Left renal cortex interstitium (tissue), 4 donors: ENCODE data around the gene KCNMA1. TPM values are rescaled to one million over a fixed set of nuclear protein-coding genes. Genes with fewer than 3 reads are reported as not detected.

Experiments used
- DNase-seq, 4 donors: peaks; one replicate each; pipeline ENCODE4 v3.0.0-alpha.2; 2013; ENCODE audit warnings: low read depth in 4 of 4, low spot score in 2 of 4, missing footprints in 1 of 4
- polyA plus RNA-seq, 4 donors: library from polyadenylated mRNA; unstranded; fragments of 120-200 nt; gene quantifications; one replicate each; pipeline ENCODE4 v1.2.1, GENCODE V29; 2013; ENCODE audit not compliant: insufficient read length in 4 of 4

KCNMA1 gene
- polyA plus RNA-seq, 4 donors, result 2.8 to 5.2 (median 3.7) TPM

DNA sequence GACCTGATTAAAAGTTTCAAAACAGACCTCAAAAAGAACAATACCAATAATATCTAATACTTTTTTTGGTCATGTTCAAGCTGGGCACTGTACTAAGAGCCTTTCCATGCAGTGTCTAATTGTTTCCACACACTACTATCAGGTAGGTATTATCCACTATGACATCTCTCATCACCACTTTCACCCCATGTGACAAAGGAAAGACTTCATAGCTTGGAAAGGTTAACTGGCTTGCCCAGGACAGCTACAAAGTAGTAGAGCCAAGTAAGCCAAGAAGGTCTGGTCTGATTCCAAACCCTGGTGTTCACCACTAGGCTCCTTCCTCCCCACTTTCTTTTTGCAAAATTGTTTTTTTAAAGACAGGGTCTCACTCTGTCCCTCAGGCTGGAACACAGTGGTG is 400.5 kb downstream of the KCNMA1 start:
- no peak for DNase-seq

DNA sequence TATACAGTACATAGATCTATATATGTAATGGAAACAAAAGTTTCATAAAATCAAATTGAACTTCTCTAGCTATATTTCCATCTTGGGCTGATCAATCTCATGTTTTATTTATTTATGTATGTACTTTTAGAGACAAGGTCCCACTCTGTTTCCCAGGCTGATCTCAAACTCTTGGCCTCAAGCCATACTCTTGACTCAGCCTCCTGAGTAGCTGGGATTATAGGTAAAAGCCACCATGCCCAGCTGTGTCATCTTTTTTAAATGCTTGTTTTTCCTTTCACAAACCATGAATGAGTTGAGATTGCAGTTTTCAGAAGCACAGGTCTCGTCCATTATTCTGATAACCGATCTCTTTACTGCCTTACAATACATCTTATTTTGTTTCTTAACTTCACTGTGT is 400.9 kb downstream of the KCNMA1 start:
- no peak for DNase-seq

DNA sequence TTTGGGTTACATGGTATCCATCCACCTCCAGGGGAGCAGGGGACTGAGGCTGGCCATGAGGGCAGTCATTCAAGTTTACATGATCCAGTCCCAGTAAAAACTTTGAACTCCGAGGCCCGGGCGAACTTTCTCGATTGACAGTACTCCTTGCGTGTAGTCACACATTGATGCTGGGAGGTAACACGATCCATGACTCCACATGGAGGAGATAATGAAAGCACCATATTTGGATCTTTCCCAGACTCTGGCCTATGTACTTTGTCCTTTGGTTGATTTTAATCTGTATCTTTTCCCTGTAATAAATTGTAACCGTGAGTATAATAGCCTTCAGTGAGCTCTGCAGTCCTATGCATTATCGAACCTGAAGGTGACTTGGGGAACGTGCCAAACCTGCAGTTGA is 401.6 kb downstream of the KCNMA1 start:
- DNase-seq, result no peak

DNA sequence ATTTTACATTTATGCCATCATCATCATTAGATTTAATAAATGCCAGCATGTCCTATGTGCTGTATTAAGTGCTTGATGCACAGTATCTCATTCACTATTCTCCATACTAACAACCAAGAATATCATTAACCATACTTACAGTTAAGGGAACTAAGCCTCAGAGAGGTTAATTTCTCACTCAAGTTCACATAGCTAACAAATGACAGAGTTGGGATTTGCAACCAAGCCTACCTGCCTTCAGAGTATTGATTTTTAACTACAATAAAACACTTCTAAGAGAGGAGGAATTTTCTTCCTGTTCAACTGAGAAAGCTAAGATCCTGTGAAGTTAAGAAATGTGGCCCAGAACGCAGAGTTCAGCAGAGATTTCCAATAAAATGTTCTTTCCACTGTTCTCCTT is 403.0 kb downstream of the KCNMA1 start:
- no peak for DNase-seq

DNA sequence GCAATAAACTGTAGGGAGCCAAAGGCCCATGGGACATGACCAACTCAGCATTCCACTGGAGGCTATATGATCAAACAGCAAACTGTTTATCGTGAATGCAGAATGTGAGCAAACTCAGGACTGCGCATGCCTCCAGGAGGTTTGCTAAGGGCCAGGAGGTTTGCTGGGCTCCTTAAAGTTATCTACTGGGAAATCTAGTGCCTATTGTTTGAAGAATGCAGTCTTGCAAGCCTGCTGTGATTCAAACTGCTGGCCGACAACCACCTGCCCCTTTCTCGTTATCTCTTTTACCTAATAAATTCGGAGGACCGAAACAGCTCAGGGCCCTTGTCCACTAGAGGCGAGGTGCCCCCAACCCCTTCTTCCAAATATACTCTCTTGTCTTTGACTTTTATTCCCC is 404.1 kb downstream of the KCNMA1 start:
- DNase-seq, result no peak

DNA sequence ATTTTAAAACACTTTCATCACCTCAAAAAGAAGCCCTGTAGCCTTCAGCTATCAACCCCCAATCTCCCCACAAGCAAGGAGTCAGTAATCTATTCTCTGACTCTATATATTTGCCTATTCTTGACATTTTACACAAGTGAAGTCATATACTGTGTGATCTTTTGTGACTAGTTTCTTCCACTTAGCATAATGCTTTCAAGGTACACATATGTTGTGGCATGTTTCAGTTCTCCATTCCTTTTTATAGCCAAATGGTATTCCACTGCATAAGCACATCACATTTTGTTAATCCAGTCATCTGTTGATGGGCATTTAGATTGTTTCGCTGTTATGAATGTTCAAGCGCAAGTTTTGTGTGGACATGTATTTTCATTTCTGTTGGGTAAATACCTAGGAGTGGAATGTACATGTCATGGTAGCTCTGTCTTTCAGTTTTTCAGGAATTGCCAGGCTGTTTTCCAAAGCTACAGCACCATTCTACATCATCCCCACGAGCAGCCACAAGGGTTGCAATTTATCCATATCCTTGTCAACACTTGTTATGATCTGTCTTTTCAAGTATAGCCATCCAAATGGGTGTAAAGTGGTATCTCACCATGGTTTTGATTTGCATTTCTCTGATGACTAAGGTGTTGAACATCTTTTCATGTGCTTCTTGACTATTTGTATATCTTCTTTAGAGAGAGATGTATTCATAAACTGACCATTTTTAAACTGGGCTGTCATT is 405.6 kb downstream of the KCNMA1 start:
- DNase-seq, result no peak

DNA sequence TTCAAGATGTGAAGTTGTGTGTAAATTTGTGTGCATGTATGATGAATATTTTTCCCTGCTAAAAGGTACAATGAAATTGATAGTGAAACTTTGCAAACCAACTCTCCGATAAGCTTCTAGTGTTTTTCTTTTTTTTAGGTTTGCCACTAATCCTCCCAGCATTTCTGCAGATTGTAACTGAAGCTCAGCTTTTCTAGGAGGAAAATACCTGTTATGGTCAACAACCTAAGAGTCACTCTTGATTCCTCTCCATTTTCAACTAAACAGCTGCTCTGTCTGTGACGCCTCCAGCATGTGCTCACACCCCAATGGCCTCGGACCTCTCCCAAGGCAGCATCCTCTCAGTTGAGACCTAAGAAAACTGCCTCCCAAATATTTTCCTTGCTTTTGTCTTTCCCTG is 406.2 kb downstream of the KCNMA1 start:
- no peak for DNase-seq

DNA sequence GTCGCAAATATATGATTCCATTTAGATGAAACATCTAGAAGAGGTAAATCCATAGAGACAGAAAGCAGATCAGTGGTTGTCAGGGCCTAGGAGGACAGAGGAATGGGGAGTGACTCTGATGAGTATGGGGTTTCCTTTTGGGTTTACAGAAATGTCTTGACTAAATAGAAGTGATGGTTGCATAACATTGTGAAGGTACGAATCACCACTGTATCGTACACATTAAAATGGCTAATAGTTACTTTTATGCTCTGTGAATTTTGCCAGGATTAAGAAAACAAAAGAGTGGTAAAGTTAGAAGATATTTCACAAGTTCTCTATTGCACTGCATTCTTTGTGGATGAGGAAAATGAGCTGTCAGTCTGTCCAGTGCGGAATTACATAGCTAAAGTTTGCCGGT is 407.4 kb downstream of the KCNMA1 start:
- DNase-seq, result no peak

DNA sequence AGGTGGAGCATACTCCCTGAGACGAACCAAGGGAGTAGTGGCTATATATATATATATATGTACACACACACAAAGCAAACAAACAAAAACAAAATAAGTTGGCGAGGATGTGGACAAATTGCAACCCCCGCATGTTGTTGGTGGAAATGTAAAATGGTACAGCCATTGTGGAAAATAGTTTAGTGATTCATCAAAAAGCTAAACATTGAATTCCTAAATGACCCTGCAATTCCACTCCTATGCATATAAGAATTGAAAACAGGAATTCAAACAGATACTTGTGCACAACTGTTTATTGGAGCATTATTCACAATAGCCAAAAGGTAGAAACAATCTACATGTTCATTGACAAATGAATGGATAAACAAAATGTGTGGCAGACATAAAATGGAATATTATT is 407.9 kb downstream of the KCNMA1 start:
- DNase-seq, result no peak

DNA sequence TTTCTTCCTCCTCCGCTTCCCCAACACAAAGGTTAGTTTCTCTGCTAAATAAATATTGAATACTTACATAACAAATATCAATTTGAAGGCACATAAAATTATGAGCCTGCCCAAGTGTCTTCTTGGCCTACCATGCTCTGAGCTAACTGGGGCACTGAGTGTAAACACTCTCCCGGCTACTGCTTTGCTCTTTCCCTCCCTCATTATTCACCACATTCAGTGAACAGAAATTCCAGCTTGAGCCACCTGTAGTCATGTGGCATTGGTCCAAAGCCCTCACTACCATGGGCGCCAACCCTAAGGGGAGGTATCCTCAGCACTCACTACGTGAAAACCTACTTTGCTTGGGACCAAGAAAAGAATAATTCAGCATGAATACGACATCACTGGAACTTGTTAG is 409.0 kb downstream of the KCNMA1 start:
- DNase-seq, result no peak

DNA sequence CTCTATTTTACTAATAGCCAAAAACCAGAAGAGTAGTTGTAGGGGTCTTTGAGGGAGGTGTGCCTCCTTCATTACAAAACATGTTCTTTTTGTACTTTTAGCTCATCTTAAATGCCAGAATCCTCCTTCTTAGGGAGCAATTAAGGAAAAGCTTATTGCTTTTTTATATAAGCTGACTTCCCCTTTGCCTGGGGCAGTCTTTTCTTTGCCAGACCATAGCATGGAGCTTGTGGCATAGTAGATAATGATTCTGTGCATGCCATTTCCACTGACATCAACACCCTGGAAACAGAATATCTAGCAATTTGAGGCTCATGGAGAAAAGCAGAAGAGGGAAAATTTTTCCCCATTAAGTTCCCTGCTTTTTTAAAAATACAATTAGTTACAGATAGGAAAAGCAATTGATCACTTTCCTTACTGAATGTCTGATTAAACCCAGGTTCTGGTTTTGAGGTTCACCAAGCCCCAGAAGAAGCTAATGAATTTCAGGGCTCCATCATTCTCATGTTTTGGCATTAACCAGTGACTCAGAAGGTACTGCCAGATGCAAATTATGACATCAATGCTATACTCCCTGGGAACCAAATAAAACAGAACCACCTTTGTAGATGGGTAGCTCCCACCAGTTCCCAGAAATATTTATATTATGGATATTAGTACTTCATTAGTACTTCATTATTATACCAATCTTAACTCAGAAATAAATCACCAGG is 410.6 kb downstream of the KCNMA1 start:
- no peak for DNase-seq

DNA sequence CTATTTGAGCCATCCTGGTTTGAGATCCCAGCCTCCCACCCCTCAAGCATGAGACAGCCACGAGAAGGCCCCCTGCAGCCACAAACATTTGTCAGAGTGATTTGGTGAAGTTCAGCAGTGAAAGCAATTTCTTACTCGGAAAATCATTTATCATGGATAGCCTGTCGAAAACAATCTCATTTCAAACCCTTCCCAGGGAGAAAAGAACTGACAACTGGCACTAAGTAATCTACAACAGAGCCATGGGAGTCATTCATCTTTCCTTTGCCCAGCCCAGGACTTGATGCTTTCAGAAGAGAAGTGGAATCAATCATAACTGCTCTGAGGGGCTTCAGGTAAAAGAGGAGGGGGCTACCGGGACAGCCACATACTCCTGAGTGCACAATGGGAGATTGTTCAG is 411.2 kb downstream of the KCNMA1 start:
- no peak for DNase-seq

DNA sequence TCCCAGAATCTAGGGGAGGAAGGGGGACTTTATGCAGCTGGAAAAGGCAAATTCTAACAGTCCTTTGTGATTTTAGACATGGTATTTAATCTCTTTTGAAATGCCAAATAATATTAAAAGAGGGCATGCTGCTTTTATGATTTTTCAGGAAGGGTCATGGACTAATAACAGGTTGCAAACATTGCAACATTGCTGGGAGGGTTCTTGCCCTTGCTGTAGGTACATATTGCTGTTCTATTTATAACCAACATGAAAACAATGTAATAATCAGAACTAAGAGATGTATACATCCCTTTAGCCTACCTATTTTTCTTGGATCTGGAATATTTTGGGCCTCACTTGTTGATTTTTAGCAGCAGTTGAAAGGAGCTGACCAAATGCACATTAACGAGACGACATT is 411.6 kb downstream of the KCNMA1 start:
- DNase-seq, result no peak

DNA sequence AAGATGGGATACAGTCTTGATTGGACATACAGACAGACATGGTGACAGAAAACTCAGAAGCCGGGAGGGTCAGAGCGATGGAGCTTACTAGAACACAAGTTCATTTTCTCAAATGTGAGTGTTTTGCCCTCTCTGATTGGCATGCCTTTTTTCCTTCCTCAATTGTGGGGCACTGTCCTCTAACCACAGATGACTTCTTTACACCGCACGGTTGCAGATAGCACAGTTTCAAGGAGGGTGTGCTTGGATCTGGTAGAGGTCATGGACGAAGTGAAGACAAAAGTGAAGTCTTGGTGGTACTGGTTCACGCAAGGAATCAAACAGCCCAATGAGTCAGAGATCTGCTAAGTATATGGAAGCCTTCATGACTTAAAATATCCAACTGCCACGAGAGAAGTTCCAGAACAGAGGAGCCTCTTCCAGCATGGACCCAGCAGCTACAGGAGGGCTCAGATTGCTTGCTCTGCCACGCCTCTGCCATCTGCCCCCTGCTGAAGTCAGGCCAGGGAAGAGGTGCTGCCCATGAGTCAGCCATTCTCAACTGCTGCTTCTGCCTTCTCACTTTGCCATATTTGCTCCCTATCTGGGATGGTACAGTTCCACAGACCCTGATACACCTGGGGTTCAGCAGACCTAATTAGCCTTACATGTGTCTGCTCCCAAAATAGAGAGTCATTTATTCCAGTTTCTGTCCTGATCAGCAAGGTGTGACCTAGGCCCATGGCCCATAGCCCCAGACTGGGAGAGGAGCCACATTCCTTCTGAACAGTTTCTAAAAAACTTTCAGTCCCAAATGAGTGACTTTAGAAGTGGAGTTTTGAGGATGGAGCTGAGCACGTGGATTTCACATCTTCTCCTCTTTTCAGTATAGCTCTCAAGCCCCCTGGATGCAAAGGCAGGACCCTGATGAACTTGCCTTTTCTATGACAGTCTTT is 413.8 kb downstream of the KCNMA1 start:
- no peak for DNase-seq

DNA sequence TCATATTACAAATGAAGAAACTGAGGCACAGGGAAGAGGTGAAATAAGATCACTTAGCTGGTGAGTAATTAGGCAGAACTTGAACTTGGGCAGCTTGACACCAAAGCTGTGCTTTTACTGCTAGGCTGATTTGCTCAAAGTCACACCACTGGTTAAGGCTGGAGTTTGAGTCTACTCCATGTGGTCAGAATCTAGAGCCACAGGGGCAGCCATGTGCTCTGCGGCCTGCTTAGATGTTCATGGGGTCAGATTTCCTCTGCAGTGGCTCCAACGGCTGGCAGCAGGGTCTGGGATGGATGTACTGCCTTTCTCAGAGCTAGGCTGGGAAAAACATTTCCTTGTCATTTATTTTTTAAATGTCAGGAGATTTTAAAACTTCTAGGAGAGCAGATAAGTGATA is 417.5 kb downstream of the KCNMA1 start:
- DNase-seq, result no peak

DNA sequence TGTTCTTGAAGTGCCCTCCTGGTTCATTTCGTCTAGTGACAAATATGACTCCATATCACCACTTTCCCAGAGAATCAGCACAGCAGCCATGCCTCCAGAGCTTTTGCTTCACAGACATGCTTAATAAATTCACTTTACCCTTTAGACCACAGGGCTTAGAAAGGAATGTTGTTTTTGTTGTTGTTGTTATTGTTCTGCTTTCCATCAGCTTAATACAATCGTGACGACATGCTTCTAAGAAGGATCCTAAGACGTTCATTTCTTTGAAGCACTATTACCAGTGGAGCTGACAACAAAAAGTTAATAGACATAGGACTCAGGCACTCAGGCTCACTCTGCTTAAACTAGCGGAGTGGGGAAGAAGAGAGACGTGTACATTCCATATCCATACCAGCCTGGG is 418.6 kb downstream of the KCNMA1 start:
- no peak for DNase-seq

DNA sequence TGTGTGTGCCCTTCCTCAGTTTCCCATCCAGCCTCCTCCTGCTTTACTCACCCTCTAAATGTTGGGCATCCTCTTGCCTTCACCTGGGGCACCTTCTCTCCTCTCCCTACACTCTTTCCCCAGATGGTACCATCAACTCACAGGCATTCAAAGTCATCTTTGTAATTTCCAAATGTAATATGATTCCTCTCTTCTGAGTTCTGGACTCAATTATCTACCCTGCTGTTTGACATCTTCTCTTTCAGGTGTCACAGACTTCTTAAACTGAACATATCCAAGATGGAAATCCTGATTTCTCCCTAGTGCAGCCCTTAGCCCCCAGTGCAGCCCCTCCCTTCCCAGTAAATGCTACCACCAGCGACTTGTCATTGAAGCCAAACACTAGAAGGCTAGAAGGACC is 422.8 kb downstream of the KCNMA1 start:
- DNase-seq, result no peak

DNA sequence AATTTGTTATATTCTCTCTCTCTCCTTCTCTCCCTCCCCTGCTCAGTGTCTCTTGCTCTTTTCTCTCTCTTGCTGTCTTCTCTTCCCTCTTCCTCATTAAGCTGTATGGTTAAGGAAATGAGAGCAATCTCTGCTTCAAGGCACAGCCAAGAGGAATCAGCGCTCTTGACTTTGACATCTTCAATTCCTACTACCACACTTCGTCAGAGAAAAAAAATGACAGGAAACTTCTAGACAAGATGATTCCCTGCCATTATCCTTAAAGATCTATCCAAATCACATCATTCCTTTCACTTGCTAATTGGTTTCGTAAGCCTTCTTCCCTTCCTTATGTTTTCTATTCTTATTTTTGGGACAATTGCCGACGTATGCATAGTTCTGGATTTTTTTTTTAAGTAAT is 425.0 kb downstream of the KCNMA1 start:
- DNase-seq, result no peak

DNA sequence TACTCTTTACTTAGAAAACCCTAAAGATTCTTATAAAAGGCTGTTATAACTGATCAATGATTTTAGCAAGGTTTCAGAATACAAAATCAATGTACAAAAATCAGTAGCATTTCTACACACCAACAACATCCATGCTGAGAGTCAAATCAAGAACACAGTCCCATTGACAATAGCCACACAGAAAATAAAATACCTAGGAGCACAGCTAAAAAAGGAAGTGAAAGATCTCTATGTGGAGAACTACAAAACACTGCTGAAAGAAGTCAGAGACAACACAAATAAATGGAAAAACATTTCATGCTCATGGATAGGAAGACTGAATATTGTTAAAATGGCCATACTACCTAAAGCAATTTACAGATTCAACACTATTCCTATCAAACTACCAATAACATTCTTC is 427.0 kb downstream of the KCNMA1 start:
- no peak for DNase-seq

DNA sequence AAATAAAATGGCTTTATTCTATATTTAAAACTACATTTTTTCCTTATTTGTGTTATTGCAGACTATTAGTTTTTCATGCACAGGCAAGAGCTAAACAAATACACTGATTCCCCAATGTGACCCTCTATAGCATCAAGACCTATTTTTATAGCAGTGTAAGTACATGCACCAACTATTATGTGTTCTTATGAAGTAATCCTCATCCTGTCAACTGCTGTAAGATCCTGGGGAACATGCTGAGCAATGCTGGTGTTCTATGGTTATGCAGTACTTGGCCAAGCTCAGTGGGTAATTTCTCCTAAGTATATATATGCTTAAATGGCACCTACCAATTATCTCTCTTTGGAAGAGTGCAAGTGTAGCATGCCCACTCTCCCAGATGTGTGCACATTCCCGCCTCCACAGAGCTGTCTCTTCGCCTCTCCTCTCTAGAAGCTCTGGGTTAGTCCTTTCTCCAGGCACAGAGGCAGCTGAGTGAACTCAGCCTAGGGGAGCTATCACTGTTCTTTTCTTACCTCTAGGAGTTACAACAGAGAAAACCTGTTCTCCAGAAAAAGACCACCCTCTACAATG is 428.8 kb downstream of the KCNMA1 start:
- DNase-seq, result no peak

DNA sequence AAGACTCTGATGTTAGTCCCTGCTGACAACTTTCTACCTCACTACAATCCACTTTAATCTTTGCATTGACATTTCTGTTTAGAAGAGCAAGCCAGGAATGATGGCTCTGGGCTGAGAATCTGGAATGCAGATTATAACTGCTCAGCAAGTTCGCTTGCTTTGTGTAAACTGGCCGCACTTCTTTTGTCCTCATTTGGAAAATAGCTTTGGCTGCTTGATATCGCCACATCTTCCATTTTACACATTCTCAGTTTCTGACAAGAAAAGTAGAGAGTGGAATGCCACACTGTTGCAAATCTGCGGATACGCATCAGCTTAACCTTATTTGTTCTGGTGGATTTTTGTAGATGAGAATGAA is 429.8 kb downstream of the KCNMA1 start:
- DNase-seq, result no peak
